Brain pericyte (primary cell): ENCODE data around the gene G3BP1.
"Not testable (repeated sequence)": the region's sequence is repeated elsewhere in the genome, so short reads cannot be mapped to it uniquely, and the experiment has no call there.

ENCODE experiments used
- DNase-seq: peaks from one replicate; pipeline ENCODE4 v3.0.0-alpha.2; 2012; ENCODE audit warnings: low read depth, low spot score

The G3BP1 gene

GRCh38 chr5:151795426-151795825 is 23.7 kb downstream of the G3BP1 start:
- DNase-seq: no peak

GRCh38 chr5:151798674-151799073 is 26.9 kb downstream of the G3BP1 start:
- no peak for DNase-seq

- DNase-seq: no peak
Measured at GRCh38 chr5:151799407-151799806, 27.7 kb downstream of the G3BP1 start.

- no peak for DNase-seq
Measured at GRCh38 chr5:151800532-151800931, 28.8 kb downstream of the G3BP1 start.

GRCh38 chr5:151805414-151806223 is 33.9 kb downstream of the G3BP1 start:
- no peak for DNase-seq

- DNase-seq: no peak
Measured at GRCh38 chr5:151808451-151809169, 36.9 kb downstream of the G3BP1 start.

- no peak for DNase-seq
Measured at GRCh38 chr5:151810449-151810848, 38.7 kb downstream of the G3BP1 start.

GRCh38 chr5:151810897-151811296 is 39.1 kb downstream of the G3BP1 start:
- DNase-seq: no peak

- no peak for DNase-seq
Measured at GRCh38 chr5:151811593-151812321, 40.0 kb downstream of the G3BP1 start.

- no peak for DNase-seq
Measured at GRCh38 chr5:151812757-151813309, 41.1 kb downstream of the G3BP1 start.

- no peak for DNase-seq
Measured at GRCh38 chr5:151815051-151815450, 43.3 kb downstream of the G3BP1 start.

- DNase-seq: no peak
Measured at GRCh38 chr5:151819830-151820229, 48.1 kb downstream of the G3BP1 start.

- DNase-seq: no peak
Measured at GRCh38 chr5:151820271-151820670, 48.5 kb downstream of the G3BP1 start.

GRCh38 chr5:151820903-151821302 is 49.1 kb downstream of the G3BP1 start:
- no peak for DNase-seq

GRCh38 chr5:151822141-151822540 is 50.4 kb downstream of the G3BP1 start:
- no peak for DNase-seq

GRCh38 chr5:151825445-151825844 is 53.7 kb downstream of the G3BP1 start:
- peak; percentile 34 for DNase-seq

GRCh38 chr5:151829370-151829769 is 57.6 kb downstream of the G3BP1 start:
- DNase-seq: no peak

GRCh38 chr5:151832843-151833242 is 61.1 kb downstream of the G3BP1 start:
- DNase-seq: not testable (repeated sequence)

- no peak for DNase-seq
Measured at GRCh38 chr5:151846765-151847164, 75.0 kb downstream of the G3BP1 start.

GRCh38 chr5:151847871-151848270 is 76.1 kb downstream of the G3BP1 start:
- no peak for DNase-seq

GRCh38 chr5:151855701-151856100 is 83.9 kb downstream of the G3BP1 start:
- DNase-seq: no peak

GRCh38 chr5:151856861-151857260 is 85.1 kb downstream of the G3BP1 start:
- no peak for DNase-seq
